ENCODE measurements around the gene SPEG.

GRCh38 chr2:219435701-219436100, 1.1 kb downstream of the SPEG start:
- TF ChIP-seq, protein P1, sequence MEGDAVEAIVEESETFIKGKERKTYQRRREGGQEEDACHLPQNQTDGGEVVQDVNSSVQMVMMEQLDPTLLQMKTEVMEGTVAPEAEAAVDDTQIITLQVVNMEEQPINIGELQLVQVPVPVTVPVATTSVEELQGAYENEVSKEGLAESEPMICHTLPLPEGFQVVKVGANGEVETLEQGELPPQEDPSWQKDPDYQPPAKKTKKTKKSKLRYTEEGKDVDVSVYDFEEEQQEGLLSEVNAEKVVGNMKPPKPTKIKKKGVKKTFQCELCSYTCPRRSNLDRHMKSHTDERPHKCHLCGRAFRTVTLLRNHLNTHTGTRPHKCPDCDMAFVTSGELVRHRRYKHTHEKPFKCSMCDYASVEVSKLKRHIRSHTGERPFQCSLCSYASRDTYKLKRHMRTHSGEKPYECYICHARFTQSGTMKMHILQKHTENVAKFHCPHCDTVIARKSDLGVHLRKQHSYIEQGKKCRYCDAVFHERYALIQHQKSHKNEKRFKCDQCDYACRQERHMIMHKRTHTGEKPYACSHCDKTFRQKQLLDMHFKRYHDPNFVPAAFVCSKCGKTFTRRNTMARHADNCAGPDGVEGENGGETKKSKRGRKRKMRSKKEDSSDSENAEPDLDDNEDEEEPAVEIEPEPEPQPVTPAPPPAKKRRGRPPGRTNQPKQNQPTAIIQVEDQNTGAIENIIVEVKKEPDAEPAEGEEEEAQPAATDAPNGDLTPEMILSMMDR (conservative IDR thresholded peaks at IDR 0.05) = no peak
- no peak for TF ChIP-seq ZFX (IDR thresholded peaks at IDR 0.05)

Data from C4-2B (cell line).